Fibroblast of lung (primary cell): Measurements from ENCODE around the gene ARHGEF4.

Experiments used
- CTCF ChIP-seq, 2 donors: IDR thresholded peaks in 1 of 2; conservative IDR thresholded peaks in 1 of 2; 1 replicate in 1 of 2; 2 replicates in 1 of 2; pipeline ENCODE4 v1.5.1; 2011 to 2012; ENCODE audit warnings: low read length in 2 of 2, control low read depth in 1 of 2, inconsistent platforms in 1 of 2, low read depth in 1 of 2, mild to moderate bottlenecking in 1 of 2
- EZH2 ChIP-seq: IDR thresholded peaks from 2 replicates; pipeline ENCODE4 v1.5.1; 2012; ENCODE audit warnings: low read length, control low read depth, mild to moderate bottlenecking; ENCODE audit errors: missing control alignments

- TF ChIP-seq EZH2 (no peak), CTCF (conservative IDR thresholded peaks at IDR 0.05 in 1 of 2, IDR thresholded peaks at IDR 0.05 in 1 of 2; ENCODE audit: low read depth in 1 of 2, low read length in 2 of 2) (no peak)
Observed at GRCh38 chr2:130928385-130928784, 91.7 kb downstream of the ARHGEF4 start.
